NCI-H1694 treated with DMSO at 0.1 percent for 48 hours (cell line): Measurements from ENCODE around the gene MYOD1.

Source experiments
- DNase-seq: peaks from one replicate; lab custom pipeline; 2025; lab: John Stamatoyannopoulos, UW

MYOD1 gene

GRCh38 chr11:17702876-17703275 is 16.5 kb upstream of the MYOD1 start:
- no peak for DNase-seq

DNA sequence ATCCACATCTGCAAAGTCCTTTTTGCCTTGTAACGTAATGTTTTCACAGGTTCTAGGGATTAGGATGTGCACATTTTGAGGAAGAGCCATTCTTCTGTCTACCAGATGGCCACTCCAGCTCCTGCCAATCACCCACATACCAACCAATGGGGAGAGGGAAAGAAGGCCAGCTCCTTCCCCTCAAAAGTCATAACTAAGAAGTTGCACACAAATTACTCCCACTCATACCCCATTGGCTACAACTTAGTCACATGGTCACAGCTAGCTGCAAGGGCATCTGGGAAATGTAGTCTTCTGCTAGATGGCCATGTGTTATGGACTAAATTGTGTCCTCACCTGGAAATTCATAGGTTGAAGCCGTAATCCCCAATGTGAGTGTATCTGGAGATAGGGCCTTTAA is 15.4 kb upstream of the MYOD1 start:
- DNase-seq, result no peak

DNA sequence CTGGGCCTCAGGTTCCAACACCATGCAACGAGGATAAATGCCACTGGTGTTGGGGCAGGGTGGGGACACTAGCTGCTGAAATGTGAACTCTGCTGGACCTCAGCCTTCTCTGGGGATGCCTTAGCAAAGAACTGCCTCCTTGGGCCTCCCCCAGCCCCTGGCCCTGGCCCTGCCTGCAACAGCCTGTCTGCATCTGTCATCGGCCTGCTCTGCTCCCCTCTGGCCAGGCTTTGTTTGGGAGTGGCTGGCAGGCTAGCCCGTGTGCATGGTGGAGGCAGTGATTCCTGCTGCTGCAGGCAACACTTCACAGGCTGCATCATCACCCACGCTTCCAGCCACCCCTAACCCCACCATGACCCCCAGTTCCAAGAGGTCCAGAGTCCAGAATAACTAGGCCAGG is 11.5 kb upstream of the MYOD1 start:
- no peak for DNase-seq

- no peak for DNase-seq
These were observed 7.5 kb upstream of the MYOD1 start for GRCh38 chr11:17711836-17712235.

DNA sequence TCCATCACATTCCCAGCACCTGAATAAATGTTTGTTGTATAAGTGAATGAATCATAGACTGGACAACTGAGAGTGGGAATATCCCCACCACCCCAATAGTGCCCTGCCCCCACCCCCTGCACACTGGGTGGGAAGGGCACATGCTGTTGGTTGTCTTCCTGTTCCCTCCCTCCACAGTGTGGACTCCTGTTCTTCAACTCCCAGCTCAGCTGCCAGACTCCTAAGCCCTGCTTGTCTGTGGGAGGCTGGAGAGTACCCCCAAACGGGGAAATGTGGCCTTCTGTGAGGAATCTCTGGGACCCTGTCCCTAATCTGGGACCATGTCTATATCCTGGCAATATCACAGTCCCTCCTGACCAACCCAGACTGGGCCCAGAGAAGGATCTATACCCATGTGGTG is 5.5 kb upstream of the MYOD1 start:
- no peak for DNase-seq

GRCh38 chr11:17714356-17714854 is 5.0 kb upstream of the MYOD1 start:
- DNase-seq, result no peak

DNA sequence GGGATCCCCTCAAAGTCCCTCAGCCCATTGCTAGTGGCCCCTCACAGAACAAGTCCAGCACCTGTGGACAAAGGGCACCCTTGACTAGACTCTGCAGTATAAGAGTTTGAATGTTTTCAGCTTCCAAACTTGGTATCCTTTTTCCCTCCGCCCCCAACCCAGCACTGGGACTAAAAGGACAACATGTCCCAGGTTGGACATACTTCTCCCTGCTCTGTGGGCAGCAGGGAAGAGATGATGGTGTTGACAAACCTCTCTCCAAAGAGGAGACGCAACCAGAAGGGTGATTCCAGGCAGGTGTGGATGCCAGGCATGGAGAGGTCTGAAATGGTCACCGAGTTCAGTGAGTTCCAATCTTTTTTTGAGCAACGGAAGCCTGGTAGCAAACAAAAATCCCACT is 4.5 kb upstream of the MYOD1 start:
- DNase-seq, result no peak

- DNase-seq, result no peak
These were observed 2.6 kb upstream of the MYOD1 start for GRCh38 chr11:17716807-17717206.

DNA sequence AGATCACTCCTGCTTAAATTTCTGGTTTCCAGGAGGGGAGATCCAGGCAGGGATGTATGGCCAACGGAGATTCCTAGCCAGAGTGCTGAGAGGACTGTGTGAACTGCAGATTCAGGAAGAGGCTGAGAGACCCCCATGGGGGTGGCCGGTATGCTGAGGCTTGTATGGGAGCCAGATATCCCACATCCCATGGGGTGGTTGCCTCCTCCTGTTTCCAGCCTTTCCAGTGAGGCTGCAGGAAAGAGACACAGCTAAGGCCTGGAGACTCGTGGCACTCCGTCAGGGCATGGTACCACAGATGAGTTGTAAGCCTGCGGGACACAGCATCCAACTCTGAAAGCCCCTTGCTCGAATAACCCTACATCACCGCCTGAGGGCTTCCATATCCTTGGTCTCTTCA is 1.4 kb upstream of the MYOD1 start:
- DNase-seq, result no peak

DNA sequence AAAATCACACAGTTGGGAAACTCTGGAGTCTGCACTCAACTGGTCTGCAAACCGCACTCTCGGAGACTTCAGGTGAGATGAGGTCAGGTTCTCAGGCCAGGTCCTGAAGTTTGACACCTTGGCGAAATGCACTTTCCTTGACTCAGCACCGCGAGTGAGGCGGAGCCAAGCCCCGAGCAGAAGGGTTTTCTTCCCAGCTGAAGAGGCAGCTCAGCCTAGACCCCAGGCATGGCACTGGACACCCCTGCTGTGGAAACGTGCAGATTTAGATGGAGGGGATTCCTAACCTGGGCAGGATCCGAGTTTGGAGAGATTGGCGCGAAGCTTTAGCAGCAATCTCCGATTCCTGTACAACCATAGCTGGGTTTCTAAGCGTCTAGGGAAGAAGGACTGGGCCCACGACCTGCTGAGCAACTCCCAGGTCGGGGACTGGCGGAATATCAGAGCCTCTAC is 835 bp upstream of the MYOD1 start:
- DNase-seq, result no peak

- peak; percentile 28 for DNase-seq
These were observed 796 bp downstream of the MYOD1 start for GRCh38 chr11:17719938-17720795.

- DNase-seq, result no peak
These were observed 1.4 kb downstream of the MYOD1 start for GRCh38 chr11:17720796-17721171.

GRCh38 chr11:17721242-17721999 is 2.0 kb downstream of the MYOD1 start:
- DNase-seq, result no peak

GRCh38 chr11:17722000-17722643 is 2.8 kb downstream of the MYOD1 start:
- no peak for DNase-seq

- DNase-seq, result no peak
These were observed 4.9 kb downstream of the MYOD1 start for GRCh38 chr11:17724020-17724908.

DNA sequence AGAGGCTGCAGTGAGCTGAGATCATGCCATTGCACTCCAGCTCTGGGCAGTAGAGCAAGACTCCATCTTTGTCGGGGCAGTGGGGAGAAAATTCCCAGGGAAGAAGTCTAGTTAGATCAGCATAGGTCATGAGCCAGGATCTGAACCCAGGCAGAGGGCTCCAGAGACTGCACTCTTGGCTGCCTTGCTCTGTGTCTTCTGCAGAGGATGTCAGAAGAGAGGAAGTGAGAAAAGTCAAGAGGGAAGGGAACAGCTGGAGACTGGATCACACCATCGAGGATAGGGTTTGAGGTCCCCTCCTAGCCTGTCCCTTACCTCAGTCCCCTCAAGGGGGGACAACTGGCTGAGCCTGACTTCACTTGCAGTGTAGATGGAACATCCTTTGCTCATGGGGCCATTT is 5.8 kb downstream of the MYOD1 start:
- DNase-seq, result no peak

DNA sequence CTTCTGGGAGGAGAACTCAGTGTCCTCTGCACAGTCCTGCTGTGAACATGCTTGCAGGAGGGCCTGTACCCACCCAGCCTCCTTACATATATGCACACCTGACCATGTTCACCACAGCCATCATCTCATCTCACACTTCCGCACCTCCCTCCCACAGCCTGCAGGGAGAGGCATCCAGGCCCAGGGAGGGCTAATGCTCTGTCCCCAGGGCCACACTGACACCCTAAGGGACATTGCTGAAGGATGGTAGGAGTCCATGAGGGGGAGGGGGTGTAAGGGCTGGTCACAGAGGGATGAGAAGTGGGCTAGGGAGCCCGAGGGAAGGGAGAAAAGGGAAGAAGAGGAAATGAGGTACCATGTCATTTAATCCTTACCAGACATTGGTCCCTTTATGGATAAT is 10.8 kb downstream of the MYOD1 start:
- no peak for DNase-seq

GRCh38 chr11:17730608-17731462 is 11.5 kb downstream of the MYOD1 start:
- peak; percentile 64 for DNase-seq

GRCh38 chr11:17733261-17733660 is 13.9 kb downstream of the MYOD1 start:
- no peak for DNase-seq

DNA sequence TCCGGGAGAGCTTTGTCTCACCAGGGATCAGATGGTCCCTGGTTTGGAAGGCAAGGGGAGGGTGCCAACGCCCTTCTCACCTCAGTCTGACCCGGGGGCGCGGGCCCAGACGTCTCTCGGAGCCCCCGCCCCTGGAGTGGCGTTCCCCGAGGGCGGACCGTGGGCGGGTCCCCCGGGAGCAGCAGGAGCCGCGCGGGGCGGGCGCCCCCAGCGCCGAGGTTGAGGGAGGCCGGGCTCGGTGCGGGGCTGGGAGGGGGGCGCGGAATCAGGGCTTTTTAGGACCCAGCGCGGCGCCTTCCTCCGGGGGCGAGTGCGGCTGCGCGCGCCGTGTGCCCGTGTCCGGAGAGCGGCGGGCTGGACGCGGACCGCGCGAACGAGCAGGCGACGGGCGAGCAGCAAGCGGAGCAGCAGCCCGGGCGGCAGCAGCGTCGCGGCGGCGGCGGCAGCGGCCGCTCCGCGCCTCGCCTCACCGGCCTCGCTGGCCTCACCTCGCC is 15.1 kb downstream of the MYOD1 start, which contains the start of gene KCNC1:
Gene KCNC1, plus strand, starts transcription at position 364 of the 494 bp plus-strand sequence. CDS start 1,222 bp downstream, outside the sequence.
- peak; percentile 20 for DNase-seq
